Kidney epithelial cell (primary cell): ENCODE data around the gene TRDMT1. TPM values are rescaled to one million over a fixed set of nuclear protein-coding genes. Genes with fewer than 3 reads are reported as not detected.

Source experiments
- total RNA-seq: library from RNA; depleted of rRNA; stranded (reverse); fragments of >200 nt; gene quantifications from 2 replicates; pipeline ENCODE4 v1.2.3, GENCODE V29; 2015

TRDMT1 gene
- total RNA-seq, 1 donor from 2014 or later = 7.4 TPM

Other genes starting within 250 kb of the TRDMT1 start
- 1.3 and 4.1 TPM in 2 replicates for gene CUBN, start 71.9 kb downstream of the TRDMT1 start, total RNA-seq
- 5,277 and 5,556 TPM in 2 replicates for gene VIM, start 26.6 kb upstream of the TRDMT1 start, total RNA-seq